BLaER1 treated with 17β-estradiol and CSF1 and Interleukin-3, amounts not matched to agents 10 nM and 100 nM (cell line): Measurements from ENCODE around the gene PIM3.

ENCODE experiments used
- H3K27ac ChIP-seq, 11 experiments: shearing (Covaris generic); formaldehyde crosslinking; 2 replicates each; pipeline ENCODE4 v1.8.1; 2022
- H3K27me3 ChIP-seq, 11 experiments: shearing (Covaris generic); formaldehyde crosslinking; 2 replicates each; pipeline ENCODE4 v1.8.1; 2022
- H3K36me3 ChIP-seq, 11 experiments: shearing (Covaris generic); formaldehyde crosslinking; 2 replicates each; pipeline ENCODE4 v1.8.1; 2022
- H3K4me1 ChIP-seq, 10 experiments: shearing (Covaris generic); formaldehyde crosslinking; 2 replicates each; pipeline ENCODE4 v1.8.1; 2022
- H3K4me2 ChIP-seq, 11 experiments: shearing (Covaris generic); formaldehyde crosslinking; 2 replicates each; pipeline ENCODE4 v1.8.1; 2022
- H3K4me3 ChIP-seq, 10 experiments: shearing (Covaris generic); formaldehyde crosslinking; 2 replicates each; pipeline ENCODE4 v1.8.1; 2022
- H3K9ac ChIP-seq, 11 experiments: shearing (Covaris generic); formaldehyde crosslinking; 2 replicates each; pipeline ENCODE4 v1.8.1; 2022
- H3K9me3 ChIP-seq, 11 experiments: shearing (Covaris generic); formaldehyde crosslinking; replicated peaks in 1 of 11; 2 replicates each; pipeline ENCODE4 v1.8.1; 2022
- H4K20me1 ChIP-seq, 11 experiments: shearing (Covaris generic); formaldehyde crosslinking; 2 replicates each; pipeline ENCODE4 v1.8.1; 2022
- Cebpa-rat ChIP-seq, 11 experiments: shearing (Covaris generic); IDR thresholded peaks; 2 replicates each; pipeline ENCODE4 v1.8.1; 2022

Gene PIM3

GRCh38 chr22:49930596-49931412 lies 29.8 kb upstream of the PIM3 start:
- Histone ChIP-seq H3K9ac (peak overlapping the region in 10 of 11 experiments; percentile 23 to 77 (median 56); a peak in 17 of 22 replicates), H3K4me1 (peaks cover 52 to 88% (median 86%) of the 10 kb centered on the region in 10 experiments), H3K27me3 (no peaks in the 10 kb centered on the region), H4K20me1 (peaks cover 0 to 44% (median 0%) of the 10 kb centered on the region in 11 experiments; a peak in 6 of 22 replicates), H3K4me2 (peak overlapping the region; percentile 89 to 100 (median 96)), H3K36me3 (peaks cover 0 to 9% (median 0%) of the 10 kb centered on the region in 11 experiments; a peak in 2 of 22 replicates), H3K4me3 (peak overlapping the region in 6 of 10 experiments; percentile 16 to 44 (median 29); a peak in 8 of 20 replicates), H3K9me3 (no peaks in the 10 kb centered on the region), H3K27ac (peak overlapping the region in 10 of 11 experiments; percentile 44 to 88 (median 71); a peak in 20 of 22 replicates)
- peak in 3 of 11 experiments; percentile 12 to 64 (median 38); a peak in 4 of 22 replicates for TF ChIP-seq Cebpa-rat (IDR thresholded peaks at IDR 0.05)

- Histone ChIP-seq H3K4me1 (peaks cover 70 to 91% (median 86%) of the 10 kb centered on the region in 10 experiments), H3K9ac (peak overlapping the region; percentile 67 to 100 (median 80)), H3K4me2 (peak overlapping the region; percentile 89 to 100 (median 96)), H3K27me3 (no peaks in the 10 kb centered on the region), H4K20me1 (peaks cover 0 to 23% (median 0%) of the 10 kb centered on the region in 11 experiments; a peak in 5 of 22 replicates), H3K36me3 (no peaks in the 10 kb centered on the region), H3K27ac (peak overlapping the region; percentile 70 to 99 (median 88)), H3K9me3 (no peaks in the 10 kb centered on the region), H3K4me3 (peak overlapping the region; percentile 53 to 76 (median 63); a peak in 19 of 20 replicates)
- TF ChIP-seq Cebpa-rat (IDR thresholded peaks at IDR 0.05), result no peak
Measured at GRCh38 chr22:49933236-49934159, 27.1 kb upstream of the PIM3 start.

- peak overlapping the region; percentile 70 to 99 (median 88) for H3K27ac ChIP-seq
- H3K4me1 ChIP-seq, result peaks cover 76 to 91% (median 87%) of the 10 kb centered on the region in 10 experiments
- H3K9me3 ChIP-seq, result no peaks in the 10 kb centered on the region
- peaks cover 0 to 18% (median 0%) of the 10 kb centered on the region in 11 experiments; a peak in 5 of 22 replicates for H4K20me1 ChIP-seq
- peak overlapping the region; percentile 67 to 100 (median 80) for H3K9ac ChIP-seq
- peak overlapping the region; percentile 89 to 100 (median 96) for H3K4me2 ChIP-seq
- peak overlapping the region; percentile 53 to 76 (median 63) for H3K4me3 ChIP-seq
- no peak for TF ChIP-seq Cebpa-rat (IDR thresholded peaks at IDR 0.05)
- H3K27me3 ChIP-seq, result no peaks in the 10 kb centered on the region
- no peaks in the 10 kb centered on the region for H3K36me3 ChIP-seq
Measured at GRCh38 chr22:49934160-49934890, 26.2 kb upstream of the PIM3 start.

GRCh38 chr22:49934891-49935557 lies 25.5 kb upstream of the PIM3 start:
- no peaks in the 10 kb centered on the region for H3K36me3 ChIP-seq
- peaks cover 0 to 13% (median 0%) of the 10 kb centered on the region in 11 experiments; a peak in 4 of 22 replicates for H4K20me1 ChIP-seq
- peaks cover 0 to 6% (median under 1%) of the 10 kb centered on the region in 11 experiments; a peak in 5 of 22 replicates for H3K9me3 ChIP-seq
- H3K4me3 ChIP-seq, result peak overlapping the region; percentile 53 to 76 (median 63)
- no peaks in the 10 kb centered on the region for H3K27me3 ChIP-seq
- H3K4me1 ChIP-seq, result peaks cover 71 to 91% (median 84%) of the 10 kb centered on the region in 10 experiments
- H3K4me2 ChIP-seq, result peak overlapping the region; percentile 89 to 100 (median 96)
- no peak for TF ChIP-seq Cebpa-rat (IDR thresholded peaks at IDR 0.05)
- H3K9ac ChIP-seq, result peak overlapping the region; percentile 67 to 100 (median 80)
- peak overlapping the region; percentile 70 to 99 (median 88) for H3K27ac ChIP-seq

GRCh38 chr22:49935561-49935960 lies 25.0 kb upstream of the PIM3 start:
- Histone ChIP-seq H3K4me2 (no peak overlapping the region), H3K36me3 (no peaks in the 10 kb centered on the region), H3K27me3 (no peaks in the 10 kb centered on the region), H3K27ac (no peak overlapping the region), H4K20me1 (peaks cover 0 to 7% (median 0%) of the 10 kb centered on the region in 11 experiments; a peak in 4 of 22 replicates), H3K4me1 (peaks cover 66 to 85% (median 79%) of the 10 kb centered on the region in 10 experiments), H3K9me3 (peaks cover 0 to 11% (median 6%) of the 10 kb centered on the region in 11 experiments; a peak in 17 of 22 replicates), H3K4me3 (no peak overlapping the region; a peak in 1 of 20 replicates), H3K9ac (no peak overlapping the region)
- TF ChIP-seq Cebpa-rat (IDR thresholded peaks at IDR 0.05), result no peak

- H3K27ac ChIP-seq, result peak overlapping the region; percentile 43 to 79 (median 70); a peak in 21 of 22 replicates
- no peaks in the 10 kb centered on the region for H3K27me3 ChIP-seq
- peaks cover 60 to 78% (median 72%) of the 10 kb centered on the region in 10 experiments for H3K4me1 ChIP-seq
- H4K20me1 ChIP-seq, result peaks cover 0 to 2% (median 0%) of the 10 kb centered on the region in 11 experiments; a peak in 2 of 22 replicates
- H3K9me3 ChIP-seq, result peaks cover 7 to 19% (median 13%) of the 10 kb centered on the region in 11 experiments; a peak in 18 of 22 replicates
- no peaks in the 10 kb centered on the region; a peak in 1 of 22 replicates for H3K36me3 ChIP-seq
- peak overlapping the region; percentile 40 to 74 (median 66); a peak in 20 of 22 replicates for H3K9ac ChIP-seq
- H3K4me2 ChIP-seq, result peak overlapping the region; percentile 90 to 98 (median 96)
- peak overlapping the region in 9 of 10 experiments; percentile 42 to 65 (median 54); a peak in 18 of 20 replicates for H3K4me3 ChIP-seq
- TF ChIP-seq Cebpa-rat (IDR thresholded peaks at IDR 0.05), result no peak
Measured at GRCh38 chr22:49936018-49936972, 24.3 kb upstream of the PIM3 start.
